LoVo (cell line): ENCODE measurements around the gene ARHGAP24.

Experiments
- DNase-seq: peaks from one replicate; pipeline ENCODE4 v3.0.0-alpha.2; 2016; ENCODE audit warnings: low spot score

The ARHGAP24 gene

DNA sequence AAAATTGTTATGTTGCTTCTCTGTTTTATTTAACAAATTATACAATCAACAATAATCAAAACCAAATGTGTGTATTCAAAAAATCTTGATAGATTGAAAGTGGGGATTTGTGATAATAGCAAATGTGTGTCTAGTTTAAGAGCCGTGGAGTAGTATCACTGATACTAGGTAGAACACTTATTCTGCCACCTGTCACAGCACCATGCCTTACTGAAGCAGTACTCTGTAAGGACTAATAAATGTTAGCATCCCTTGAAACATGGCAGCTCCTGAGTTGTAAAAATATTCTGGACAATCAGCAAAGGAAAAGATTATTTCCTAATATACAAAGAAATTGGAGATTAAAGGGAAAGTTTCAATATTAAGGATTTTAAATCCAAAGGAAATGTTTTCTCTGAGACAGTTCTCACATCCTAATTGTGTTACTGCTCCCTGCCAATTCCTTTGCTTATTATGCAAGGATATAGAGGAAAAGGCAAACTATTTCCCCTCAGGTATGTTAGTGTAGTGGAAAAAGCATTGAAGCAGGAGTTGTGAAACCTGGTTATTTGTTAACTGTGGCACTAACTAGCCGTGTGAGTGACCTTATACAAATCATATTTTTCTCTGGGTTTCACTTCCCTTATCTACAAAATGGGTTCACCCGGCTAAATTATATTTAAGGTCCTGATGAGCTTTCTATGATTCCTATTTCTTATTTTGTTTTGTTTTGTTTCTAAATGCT is 303.1 kb downstream of the ARHGAP24 start:
- DNase-seq, result no peak

DNA sequence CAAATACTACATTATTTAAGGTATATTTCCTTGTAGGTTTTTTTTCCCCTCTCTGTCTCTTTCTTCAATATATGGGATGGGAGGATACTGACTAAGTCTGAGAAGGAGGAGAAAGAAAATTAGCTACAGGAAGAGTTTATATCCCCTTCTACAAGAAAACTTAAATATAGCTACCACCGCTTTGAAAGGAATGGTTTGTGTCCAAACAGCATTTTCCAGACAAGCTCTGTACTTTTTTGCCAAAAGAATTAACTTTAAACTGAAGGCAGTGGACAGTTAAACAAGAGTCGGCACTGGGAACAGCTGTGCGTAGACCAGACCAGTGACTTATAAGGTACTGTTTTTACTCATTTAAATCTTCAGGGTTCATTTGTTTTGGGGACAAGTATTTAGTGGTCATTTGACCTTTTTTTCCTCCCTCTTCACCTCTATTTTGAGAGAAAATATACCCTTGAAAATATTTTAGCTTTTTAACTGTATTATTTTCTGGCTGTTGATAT is 303.7 kb downstream of the ARHGAP24 start:
- DNase-seq, result no peak

DNA sequence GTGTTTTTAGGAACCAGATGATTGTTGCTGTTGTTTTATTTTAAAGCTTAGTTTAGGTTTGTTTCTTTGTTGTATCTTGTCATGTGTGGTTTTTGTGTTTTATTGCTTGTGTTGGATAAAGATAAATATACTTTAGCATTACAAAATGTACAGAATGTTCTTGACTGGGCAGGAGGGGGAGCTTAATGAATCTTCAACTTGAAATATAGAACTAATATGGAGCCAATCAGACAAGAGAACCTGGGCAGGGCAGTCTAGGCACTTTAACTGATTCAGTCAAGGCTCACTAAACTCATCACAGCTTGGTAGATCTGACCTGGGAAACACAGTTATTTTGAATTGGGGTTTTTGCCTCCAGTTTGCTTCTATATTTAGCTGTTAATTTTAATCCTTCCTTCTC is 304.2 kb downstream of the ARHGAP24 start:
- DNase-seq, result no peak

- DNase-seq, result no peak
These were observed 305.7 kb downstream of the ARHGAP24 start for GRCh38 chr4:85780664-85781063.

GRCh38 chr4:85783483-85783882 is 308.5 kb downstream of the ARHGAP24 start:
- DNase-seq, result no peak

DNA sequence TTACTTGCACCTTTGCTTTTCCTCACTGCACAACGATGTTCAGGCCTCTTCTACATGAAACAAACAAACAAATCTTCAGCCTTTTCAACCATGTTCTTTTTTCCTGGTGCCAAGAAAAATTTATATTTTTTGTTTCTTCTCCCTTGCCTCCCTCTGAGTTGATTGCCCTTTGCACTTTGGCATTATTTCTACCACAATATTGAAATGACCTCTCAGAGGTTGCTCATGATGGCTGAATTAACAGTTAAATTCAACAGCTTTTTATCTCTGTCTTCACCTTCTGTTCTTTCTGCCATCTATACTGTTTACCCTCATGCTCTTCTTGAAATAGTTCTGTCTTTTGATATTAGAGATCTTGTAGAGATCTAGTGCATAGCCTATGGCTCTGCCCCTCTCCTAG is 308.9 kb downstream of the ARHGAP24 start:
- no peak for DNase-seq

DNA sequence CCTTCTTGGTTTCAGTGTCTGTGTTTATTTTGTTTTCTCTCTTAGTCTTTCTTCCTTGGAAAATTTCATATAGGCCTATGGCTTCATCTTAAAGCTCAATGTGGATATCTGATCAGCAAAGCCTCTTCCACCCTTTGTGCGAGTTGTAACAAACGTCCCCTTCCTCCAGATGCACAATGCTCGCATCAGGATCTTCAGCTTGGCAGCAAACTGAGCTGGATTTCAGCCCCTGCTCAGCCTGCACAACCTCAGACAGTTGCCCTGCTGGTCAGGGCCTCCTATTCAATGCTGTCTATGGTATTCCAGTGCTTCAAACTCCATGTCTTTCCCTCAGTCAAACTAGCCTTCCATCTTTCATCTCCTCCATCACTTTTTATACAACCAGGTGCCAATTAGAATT is 309.4 kb downstream of the ARHGAP24 start:
- no peak for DNase-seq

DNA sequence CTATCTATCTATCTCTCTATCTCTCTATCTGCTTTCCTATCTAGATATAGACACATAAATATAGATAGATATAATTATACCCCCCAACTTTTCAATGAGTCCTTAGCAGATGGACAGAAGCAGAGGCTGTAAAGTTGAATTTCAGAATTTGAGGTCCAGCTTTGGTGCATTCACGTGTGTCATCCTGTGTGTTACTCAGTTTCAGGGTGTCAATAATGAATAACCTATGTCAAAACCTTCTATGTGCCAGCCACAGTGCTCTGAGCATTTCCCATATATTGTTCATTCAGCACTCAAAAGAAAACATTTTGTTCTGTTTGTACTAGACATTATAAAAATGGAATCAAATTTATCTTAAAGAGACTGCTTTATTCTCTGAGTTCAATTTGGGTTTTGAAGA is 310.0 kb downstream of the ARHGAP24 start:
- DNase-seq, result no peak

- DNase-seq, result no peak
These were observed 312.2 kb downstream of the ARHGAP24 start for GRCh38 chr4:85787133-85787532.

GRCh38 chr4:85788604-85789003 is 313.7 kb downstream of the ARHGAP24 start:
- DNase-seq, result no peak

GRCh38 chr4:85789241-85789640 is 314.3 kb downstream of the ARHGAP24 start:
- no peak for DNase-seq

GRCh38 chr4:85790582-85790981 is 315.6 kb downstream of the ARHGAP24 start:
- no peak for DNase-seq

- DNase-seq, result no peak
These were observed 317.7 kb downstream of the ARHGAP24 start for GRCh38 chr4:85792376-85793232.

DNA sequence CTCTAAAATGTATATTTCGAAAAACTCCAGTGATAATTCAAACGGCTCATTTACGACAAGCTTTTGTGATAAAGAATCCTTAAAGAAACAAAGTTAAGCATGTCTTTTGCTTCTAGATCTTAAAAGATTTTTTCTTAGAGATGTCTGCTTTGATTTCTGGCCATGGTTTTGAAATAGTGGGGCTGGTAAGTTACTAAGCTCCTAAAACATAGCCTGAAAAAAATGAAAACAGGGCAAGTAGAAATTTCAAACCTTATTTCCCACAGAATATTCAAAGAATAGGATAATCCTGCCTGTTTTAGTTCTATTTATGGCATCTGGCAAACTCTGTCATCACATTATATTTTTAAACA is 318.3 kb downstream of the ARHGAP24 start:
- DNase-seq, result no peak

DNA sequence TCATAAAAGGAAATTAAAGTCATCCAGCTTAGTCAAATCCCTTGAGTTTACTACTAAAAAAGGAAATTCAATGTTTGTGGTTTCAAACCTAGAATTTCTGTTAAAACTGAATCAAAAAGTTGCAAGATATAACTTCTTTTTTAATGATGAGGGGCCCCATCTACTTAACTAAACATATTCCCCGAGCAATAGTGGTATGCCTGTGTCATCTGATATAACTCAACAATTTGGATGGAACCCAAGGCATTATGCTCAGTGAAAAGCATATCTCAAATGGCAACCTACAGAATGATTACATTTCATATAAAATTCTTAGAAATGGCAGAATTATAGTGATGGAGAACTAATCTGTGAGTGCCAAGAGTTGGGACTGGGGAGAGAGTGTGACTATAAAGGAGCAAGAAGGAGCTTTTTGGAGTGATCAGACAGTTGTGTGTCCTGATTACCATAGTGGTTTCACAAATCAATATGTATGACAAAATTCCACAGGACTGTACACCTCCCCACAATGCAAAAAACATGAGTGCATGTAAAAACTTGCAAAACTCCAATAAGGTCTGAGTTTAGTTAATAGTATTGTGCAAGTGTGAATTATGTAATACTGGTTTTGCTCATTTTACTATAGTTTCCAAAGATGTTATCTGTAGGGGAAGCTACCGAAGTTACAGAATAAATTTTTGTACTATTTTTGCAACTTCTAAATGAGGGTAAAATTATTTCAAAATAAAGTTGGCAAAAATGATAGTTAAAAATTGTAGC is 323.2 kb downstream of the ARHGAP24 start:
- no peak for DNase-seq

DNA sequence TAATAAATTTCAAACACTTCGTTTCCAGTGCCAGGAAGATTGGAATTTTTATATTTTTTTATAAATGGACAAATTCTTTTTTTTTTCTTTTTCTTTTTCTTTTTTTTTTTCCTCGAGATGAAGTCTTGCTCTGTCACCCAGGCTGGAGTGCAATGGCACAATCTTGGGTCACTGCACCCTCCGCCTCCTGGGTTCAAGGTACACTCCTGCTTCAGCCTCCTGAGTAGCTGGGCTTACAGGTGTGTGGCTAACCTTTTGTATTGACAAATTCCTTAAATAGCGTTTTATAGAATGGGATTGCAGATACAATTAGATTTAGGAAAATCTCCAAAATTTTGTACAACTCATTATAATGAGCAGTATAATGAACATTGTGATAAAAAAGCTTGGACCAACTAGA is 328.9 kb downstream of the ARHGAP24 start:
- no peak for DNase-seq

GRCh38 chr4:85805891-85806290 is 330.9 kb downstream of the ARHGAP24 start:
- no peak for DNase-seq

DNA sequence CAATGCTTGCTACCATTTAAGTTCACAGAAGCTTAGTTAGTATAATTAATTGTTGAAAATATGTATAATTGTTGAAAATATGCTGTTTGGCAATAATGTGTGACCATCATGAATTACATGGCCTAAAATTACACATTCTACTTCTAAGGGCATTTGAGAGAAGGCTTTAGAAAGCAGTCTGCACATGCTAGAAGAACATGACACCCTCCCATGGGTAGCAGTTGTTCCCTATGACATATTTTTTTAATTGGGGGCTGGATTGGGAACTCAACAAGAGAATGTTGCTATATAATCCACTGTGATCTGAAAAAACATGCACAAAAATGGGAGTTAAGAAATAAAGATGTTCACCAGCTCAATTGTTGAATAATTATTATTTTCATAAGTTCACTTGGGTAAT is 331.4 kb downstream of the ARHGAP24 start:
- no peak for DNase-seq

- no peak for DNase-seq
These were observed 332.4 kb downstream of the ARHGAP24 start for GRCh38 chr4:85807247-85807950.

DNA sequence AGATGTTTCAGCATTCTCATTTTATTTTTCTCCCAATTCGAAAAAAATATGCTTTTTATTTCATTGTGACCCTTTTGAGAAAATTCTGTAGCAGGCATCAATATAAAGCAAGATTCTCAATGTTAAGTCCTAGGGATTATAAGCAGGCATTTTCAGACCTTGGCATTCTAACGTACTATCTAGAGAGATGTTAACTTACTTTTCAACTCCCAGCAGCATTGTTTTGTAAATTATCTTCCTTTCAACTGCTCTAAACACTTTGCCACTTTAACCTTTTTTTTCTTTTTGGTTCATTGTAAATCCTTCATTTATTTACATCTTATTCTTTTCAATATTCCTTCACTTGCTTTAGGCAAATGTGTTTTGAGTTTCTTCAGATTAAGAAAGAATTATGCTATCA is 333.2 kb downstream of the ARHGAP24 start:
- no peak for DNase-seq

GRCh38 chr4:85808864-85809263 is 333.9 kb downstream of the ARHGAP24 start:
- no peak for DNase-seq

DNA sequence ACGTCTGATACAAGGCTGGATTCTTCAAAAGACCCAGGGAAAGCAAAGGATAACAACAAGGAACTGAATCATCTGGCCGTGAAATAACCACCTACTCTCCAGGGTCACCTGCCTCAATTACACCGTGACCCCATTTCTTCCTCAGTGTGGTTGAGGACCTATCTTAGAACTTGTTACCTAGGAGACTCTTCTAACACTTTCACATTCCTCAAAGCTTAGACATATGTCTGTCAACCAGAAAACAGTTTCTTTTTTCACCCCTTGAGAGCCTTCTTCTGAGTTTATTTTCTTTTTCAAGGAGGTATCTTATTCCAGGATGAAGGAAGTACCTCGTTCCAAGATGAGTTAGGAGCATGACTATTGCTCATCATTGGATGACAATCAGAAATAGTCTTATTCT is 337.8 kb downstream of the ARHGAP24 start:
- DNase-seq, result no peak
